NCI-H526 treated with DMSO at 0.1 percent for 48 hours (cell line): ENCODE results near the gene OR4D2.

Source experiments
- DNase-seq: peaks from one replicate; lab custom pipeline; 2025; lab: John Stamatoyannopoulos, UW

The OR4D2 gene

DNA sequence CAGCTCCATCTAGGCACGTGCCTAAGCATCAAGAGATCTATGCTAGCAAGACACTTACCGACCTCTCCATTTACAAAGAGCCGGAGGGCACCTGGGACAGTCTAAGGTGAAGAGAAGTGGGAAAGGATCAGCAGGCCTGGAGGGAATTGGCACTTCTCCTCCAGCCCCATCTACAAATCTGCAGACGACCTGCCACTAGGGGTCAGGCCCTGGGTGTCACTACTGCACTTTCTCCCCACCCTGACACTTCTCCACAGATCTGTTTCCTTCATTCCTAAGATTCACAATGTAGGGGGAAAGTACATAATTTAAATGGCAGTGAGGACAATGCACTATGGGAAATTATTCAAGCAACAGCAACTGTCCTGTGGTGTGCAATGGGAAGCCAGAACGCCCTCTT, 44.1 kb downstream of the OR4D2 start:
- DNase-seq: no peak

DNA sequence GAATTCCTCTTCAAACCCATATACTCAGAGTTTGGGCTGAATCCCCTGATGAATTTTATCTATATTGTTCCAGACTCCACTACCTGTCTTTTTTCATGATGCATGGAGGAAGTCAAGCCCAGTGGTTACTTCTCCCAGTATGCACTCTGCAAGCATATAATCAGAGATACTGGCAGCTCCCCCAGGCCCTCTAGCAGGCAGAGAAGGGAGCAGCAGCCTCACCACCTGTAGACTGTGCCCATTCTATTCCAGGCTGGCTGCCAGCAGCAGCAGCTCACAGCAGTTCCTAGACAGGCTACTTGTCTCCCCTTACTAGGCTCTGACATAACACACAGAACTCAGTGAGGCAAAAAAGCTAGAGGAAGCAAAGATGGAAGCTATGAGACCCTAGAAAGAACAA, 48.9 kb downstream of the OR4D2 start:
- DNase-seq: no peak

- no peak for DNase-seq
Measured at GRCh38 chr17:58217766-58218165, 51.0 kb downstream of the OR4D2 start.

DNA sequence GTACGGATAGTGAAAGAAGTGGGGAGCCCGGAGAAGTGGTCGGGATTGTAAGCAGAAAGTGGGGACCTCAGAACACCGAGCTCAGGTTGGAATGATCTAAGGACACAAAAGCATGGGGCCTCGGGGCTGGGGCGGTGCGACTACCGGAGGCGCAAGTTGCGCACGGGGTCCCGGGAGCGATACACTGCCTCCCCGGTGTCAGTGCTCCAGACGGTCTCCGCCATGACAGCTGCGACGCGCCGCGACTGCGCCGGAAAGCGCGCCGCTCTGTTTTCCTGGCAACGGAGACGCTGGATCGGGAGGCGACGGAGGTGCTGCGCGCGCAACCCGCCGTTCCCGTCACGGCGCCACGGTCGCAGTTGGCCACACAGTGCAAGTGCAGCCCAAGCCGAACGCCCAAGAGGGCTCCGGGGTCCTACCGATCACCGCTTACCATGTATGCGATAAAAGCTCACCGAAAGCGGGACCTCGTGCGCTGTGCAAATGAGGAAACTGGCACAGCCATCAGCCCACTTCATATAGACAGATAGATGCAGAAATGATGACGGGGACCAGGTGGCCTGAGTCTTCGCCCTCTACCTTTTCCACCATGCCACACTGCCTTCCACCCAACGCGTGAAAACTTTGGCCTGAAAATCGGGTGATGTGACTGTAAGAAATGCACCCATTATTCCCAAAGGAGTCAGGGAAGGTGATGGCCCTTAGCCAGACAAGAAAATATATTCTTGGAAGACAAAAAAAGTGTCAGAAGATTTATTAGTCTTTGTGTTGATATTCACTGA, 52.4 kb downstream of the OR4D2 start, which contains the start of gene MKS1:
TSS of gene MKS1 (minus strand) at position 249 of the 782 bp plus-strand sequence. CDS start at position 224, 25 bp downstream.
- peak; percentile 87 for DNase-seq

DNA sequence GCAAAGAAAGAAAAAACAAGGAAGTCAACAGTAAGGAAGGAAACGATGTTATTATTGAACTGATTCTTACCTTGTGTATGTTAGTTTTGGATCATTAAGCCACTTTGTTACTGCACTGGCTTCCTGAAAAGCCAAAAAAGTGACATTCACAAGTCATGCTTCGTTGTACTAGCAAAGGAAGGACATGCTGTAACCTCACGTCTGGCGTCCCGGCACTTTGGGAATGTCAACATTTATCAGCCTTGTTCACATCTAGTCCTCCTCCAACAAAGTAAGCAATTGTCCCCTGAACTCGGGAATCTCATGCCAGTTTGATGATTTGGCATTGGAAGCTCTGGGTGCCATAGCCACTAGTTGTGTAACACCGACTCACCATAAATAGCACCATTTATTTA, 53.0 kb downstream of the OR4D2 start:
- DNase-seq: no peak
